HFF-Myc (cell line): ENCODE measurements around the gene EIPR1.
"Not testable (repeated sequence)": the region's sequence is repeated elsewhere in the genome, so short reads cannot be mapped to it uniquely, and the experiment has no call there.

Experiments used
- DNase-seq: peaks from one replicate; pipeline ENCODE4 v3.0.0-alpha.2; 2011; ENCODE audit warnings: low read depth; ENCODE audit errors: extremely low read depth
- H3K4me3 ChIP-seq: replicated peaks from 2 replicates; pipeline ENCODE4 v1.5.1; 2011; ENCODE audit warnings: low read depth, mild to moderate bottlenecking, control low read depth, low read length
- TF ChIP-seq, protein P1 (sequence below): IDR thresholded peaks from 2 replicates; pipeline ENCODE4 v1.5.1; 2012; ENCODE audit warnings: mild to moderate bottlenecking, low read depth, low read length, control low read depth; ENCODE audit errors: missing control alignments

EIPR1 gene

DNA sequence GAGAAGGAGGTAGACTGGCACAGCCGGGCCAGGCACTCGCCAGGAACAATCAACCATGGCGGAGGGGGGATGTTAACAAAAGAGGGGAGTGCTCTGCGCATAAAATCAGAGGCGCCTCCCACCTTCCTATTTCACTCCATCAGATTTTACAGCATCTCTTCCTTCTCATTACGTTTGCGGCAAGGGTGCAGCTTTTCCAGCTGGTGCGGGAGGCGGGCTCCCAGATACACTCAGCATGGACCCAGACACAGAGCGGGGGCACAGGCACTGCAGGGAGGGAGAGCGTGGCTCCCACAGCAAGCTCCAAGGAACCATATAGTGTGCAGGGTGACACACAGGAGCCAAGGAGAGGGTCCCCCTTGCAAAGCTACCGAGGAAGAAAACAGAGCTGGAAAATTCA is 176.3 kb downstream of the EIPR1 start:
- DNase-seq, result no peak
- H3K4me3 ChIP-seq, result no peak overlapping the region
- TF ChIP-seq, protein P1, sequence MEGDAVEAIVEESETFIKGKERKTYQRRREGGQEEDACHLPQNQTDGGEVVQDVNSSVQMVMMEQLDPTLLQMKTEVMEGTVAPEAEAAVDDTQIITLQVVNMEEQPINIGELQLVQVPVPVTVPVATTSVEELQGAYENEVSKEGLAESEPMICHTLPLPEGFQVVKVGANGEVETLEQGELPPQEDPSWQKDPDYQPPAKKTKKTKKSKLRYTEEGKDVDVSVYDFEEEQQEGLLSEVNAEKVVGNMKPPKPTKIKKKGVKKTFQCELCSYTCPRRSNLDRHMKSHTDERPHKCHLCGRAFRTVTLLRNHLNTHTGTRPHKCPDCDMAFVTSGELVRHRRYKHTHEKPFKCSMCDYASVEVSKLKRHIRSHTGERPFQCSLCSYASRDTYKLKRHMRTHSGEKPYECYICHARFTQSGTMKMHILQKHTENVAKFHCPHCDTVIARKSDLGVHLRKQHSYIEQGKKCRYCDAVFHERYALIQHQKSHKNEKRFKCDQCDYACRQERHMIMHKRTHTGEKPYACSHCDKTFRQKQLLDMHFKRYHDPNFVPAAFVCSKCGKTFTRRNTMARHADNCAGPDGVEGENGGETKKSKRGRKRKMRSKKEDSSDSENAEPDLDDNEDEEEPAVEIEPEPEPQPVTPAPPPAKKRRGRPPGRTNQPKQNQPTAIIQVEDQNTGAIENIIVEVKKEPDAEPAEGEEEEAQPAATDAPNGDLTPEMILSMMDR, result no peak

DNA sequence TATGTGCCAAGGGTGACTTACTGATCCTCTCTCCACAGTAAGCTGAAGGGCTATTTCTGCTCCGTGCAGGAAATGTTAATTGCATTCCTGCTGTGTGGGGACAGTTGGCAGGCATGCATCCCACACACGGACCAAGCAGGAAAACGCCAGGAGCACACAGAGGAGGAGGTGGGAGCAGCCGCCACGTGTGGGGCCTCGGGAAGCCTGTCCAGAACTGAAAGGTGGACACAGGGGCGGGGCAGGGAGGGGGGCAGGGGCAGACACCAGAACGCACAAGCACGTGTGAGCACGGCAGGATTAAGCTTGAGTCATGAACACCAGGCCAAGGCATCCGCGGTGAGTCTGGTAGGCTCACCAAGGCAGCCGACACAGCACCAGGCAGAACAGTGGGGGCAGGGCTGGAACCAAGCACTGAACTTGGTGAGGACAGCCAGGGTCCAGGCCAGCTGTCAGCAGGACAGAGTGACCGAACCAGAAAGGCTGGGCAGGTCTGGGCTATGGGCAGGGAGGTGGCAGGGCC is 177.1 kb downstream of the EIPR1 start:
- H3K4me3 ChIP-seq, result no peak overlapping the region
- DNase-seq, result peak; percentile 32
- TF ChIP-seq, protein P1, result no peak

DNA sequence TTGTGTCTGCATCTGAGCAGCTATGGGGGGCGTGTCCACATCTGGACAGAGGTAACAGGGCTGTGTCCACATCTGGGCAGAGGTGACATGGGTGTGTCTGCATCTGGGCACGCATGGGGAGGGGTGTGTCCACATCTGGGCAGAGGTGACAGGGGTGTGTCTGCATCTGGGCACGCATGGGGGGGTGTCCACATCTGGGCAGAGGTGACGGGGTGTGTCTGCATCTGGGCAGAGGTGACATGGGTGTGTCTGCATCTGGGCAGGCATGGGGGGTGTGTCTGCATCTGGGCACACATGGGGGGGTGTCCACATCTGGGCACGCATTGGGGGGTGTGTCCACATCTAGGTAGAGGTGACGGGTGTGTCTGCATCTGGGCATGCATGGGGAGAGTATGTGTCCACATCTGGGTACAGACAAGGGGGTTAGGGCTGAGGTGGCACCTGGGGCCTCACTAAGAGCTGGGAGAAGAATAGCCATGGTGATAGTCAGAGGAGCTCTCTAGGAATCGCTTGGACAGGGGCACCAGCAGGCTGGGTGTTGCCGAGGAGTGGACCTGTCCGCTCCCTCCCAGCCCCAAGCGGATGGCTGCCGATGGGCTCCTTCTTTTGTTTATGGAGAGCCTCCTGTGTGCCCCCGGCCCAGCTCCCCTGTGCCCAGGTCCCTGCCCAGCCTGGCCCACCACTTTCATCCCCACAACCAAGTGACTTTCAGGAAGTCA is 177.8 kb downstream of the EIPR1 start:
- no peak for DNase-seq
- TF ChIP-seq, protein P1, result no peak
- no peak overlapping the region for H3K4me3 ChIP-seq

DNA sequence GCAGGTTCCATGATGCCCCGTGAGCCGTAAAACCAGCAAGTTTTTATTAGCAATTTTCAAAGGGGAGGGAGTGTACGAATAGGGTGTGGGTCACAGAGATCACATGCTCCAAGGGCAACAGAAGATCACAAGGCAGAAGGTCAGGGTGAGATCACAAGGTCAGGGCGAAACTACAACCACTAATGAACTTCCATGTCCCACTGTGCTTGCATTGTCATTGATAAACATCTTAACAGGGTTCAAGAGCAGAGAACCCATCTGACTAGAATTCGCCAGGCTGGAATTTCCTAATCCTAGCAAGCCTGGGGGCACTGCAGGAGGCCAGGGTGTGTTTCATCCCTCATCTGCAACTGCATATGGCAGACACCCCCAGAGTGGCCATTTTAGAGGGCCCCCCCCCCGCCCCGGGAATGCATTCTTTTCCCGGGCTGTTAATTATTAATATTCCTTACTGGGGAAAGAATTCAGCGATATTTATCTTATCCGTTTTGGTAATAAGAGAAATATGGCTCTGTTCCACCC is 178.9 kb downstream of the EIPR1 start:
- not testable (repeated sequence) for DNase-seq

DNA sequence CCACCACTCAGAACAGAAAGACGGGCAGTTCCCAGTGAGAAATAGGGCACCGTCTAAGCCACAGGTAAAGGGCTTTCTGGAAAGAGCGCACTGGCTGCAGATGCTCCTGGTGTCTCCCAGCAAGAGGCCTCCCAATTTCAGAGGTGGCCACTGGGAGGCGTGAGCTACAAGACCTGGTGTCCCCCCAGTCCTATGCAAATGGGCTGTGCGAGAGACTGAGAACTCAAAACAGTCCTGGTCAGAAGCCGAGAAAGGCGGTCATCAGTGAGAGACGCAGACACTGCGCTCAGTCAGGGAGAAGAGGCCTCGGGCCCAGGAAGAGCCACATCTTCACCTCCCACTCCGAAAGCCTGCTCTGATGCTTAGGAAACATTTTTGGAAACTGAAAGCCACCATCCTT is 179.5 kb downstream of the EIPR1 start:
- DNase-seq, result no peak
- TF ChIP-seq, protein P1, result no peak
- no peak overlapping the region for H3K4me3 ChIP-seq

More for the DNA sequence above, 178.9 kb downstream of the EIPR1 start:
- H3K4me3 ChIP-seq, result not testable (repeated sequence)

DNA sequence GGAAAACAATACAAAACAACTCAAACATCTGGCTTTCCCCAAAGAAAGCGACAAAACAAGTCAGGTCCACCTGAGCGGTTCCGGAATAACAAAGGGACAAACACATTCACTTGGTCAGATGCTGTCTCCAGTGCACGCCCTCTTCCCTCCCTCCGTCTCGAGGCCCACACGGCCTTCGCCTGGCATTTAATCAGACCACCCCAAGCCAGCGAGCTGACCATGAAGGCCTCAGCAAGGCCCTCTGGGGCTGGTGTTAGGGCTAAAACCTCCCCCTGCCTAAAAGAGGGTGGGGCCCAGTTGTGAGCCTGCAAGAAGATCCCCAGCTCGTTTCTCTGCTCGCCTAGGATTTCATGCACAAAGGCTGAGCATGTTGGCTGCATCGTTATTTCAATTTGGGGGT is 180.3 kb downstream of the EIPR1 start:
- TF ChIP-seq, protein P1, result no peak
- DNase-seq, result no peak
- no peak overlapping the region for H3K4me3 ChIP-seq

DNA sequence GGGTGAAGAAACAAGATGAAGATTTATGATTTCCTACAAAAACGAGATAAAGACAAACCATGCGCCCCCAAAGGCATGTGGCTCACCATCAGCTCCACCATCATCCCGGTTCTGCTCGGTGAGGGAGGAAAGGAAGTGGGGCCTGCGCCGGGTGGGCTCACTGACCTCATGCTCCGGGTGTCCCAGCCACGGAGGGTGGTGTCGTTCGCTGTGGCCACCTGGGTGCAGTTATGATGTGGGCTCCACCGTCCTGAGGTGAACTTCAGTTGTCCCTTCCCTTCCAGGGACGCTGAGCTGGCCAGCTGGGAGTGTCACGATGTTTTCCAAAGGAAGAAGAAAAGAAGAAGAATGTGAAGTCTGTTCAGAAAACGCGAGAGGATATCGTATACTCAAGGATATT is 180.9 kb downstream of the EIPR1 start:
- H3K4me3 ChIP-seq, result no peak overlapping the region
- DNase-seq, result no peak
- TF ChIP-seq, protein P1, result no peak
